KMS-11 (cell line): ENCODE results near the gene SELP.

Source experiments
- H2AFZ ChIP-seq: fragments of 200-600 bp; sonication (generic); 2 replicates; pipeline ENCODE4 v1.6.1; 2016; ENCODE audit warnings: antibody characterized with exemption, mixed run types, low read depth
- H3K27ac ChIP-seq: fragments of 200-600 bp; sonication (generic); 2 replicates; pipeline ENCODE4 v1.6.1; 2016; ENCODE audit warnings: mild to moderate bottlenecking, mixed run types
- H3K27me3 ChIP-seq: fragments of 200-600 bp; sonication (generic); 2 replicates; pipeline ENCODE4 v1.6.1; 2017; ENCODE audit warnings: mild to moderate bottlenecking, low read depth, mixed run types, moderate library complexity; ENCODE audit not compliant: insufficient read depth
- H3K36me3 ChIP-seq: fragments of 200-600 bp; sonication (generic); 2 replicates; pipeline ENCODE4 v1.6.1; 2017; ENCODE audit warnings: mild to moderate bottlenecking, mixed run types; ENCODE audit not compliant: insufficient read depth
- H3K4me1 ChIP-seq: fragments of 200-600 bp; sonication (generic); 2 replicates; pipeline ENCODE4 v1.6.1; 2016; ENCODE audit warnings: mild to moderate bottlenecking, low read depth, mixed run types; ENCODE audit not compliant: poor library complexity, severe bottlenecking
- H3K4me2 ChIP-seq: fragments of 200-600 bp; sonication (generic); 2 replicates; pipeline ENCODE4 v1.7.0; 2016; ENCODE audit warnings: mild to moderate bottlenecking, mixed run types
- H3K4me3 ChIP-seq: fragments of 200-600 bp; sonication (generic); IDR thresholded peaks from 2 replicates; pipeline ENCODE4 v1.6.1; 2017; ENCODE audit warnings: low read depth, low read length, mixed read lengths; ENCODE audit not compliant: insufficient read depth
- H3K79me2 ChIP-seq: fragments of 200-600 bp; sonication (generic); 2 replicates; pipeline ENCODE4 v1.6.1; 2016; ENCODE audit warnings: low read depth, mixed run types; ENCODE audit not compliant: insufficient read depth
- H3K9ac ChIP-seq: fragments of 200-600 bp; sonication (generic); 2 replicates; pipeline ENCODE4 v1.6.1; 2016; ENCODE audit warnings: mild to moderate bottlenecking, mixed run types
- H4K20me1 ChIP-seq: fragments of 200-600 bp; sonication (generic); 2 replicates; pipeline ENCODE4 v1.6.1; 2016; ENCODE audit warnings: mild to moderate bottlenecking, mixed run types; ENCODE audit not compliant: insufficient read depth
- CTCF ChIP-seq: fragments of 200-600 bp; sonication (generic); conservative IDR thresholded peaks from 2 replicates; pipeline ENCODE4 v1.6.1; 2017; ENCODE audit warnings: low read depth, mild to moderate bottlenecking, antibody characterized with exemption, low read length, moderate library complexity, mixed read lengths

SELP gene

GRCh38 chr1:169610858-169611257 is 19.1 kb downstream of the SELP start:
- no peaks in the 10 kb centered on the region for H3K4me1 ChIP-seq
- H3K36me3 ChIP-seq: no peaks in the 10 kb centered on the region
- H3K79me2 ChIP-seq: no peaks in the 10 kb centered on the region
- no peaks in the 10 kb centered on the region for H4K20me1 ChIP-seq
- no peak overlapping the region for H3K4me3 ChIP-seq
- H3K9ac ChIP-seq: no peak overlapping the region
- H3K4me2 ChIP-seq: no peak overlapping the region
- no peak overlapping the region for H3K27ac ChIP-seq
- TF ChIP-seq CTCF: no peak
- H2AFZ ChIP-seq: no peak overlapping the region
- H3K27me3 ChIP-seq: no peaks in the 10 kb centered on the region

GRCh38 chr1:169610108-169610507 is 19.8 kb downstream of the SELP start:
- Histone ChIP-seq H2AFZ (no peak overlapping the region), H3K9ac (no peak overlapping the region), H4K20me1 (no peaks in the 10 kb centered on the region), H3K4me3 (no peak overlapping the region), H3K27ac (no peak overlapping the region), H3K79me2 (no peaks in the 10 kb centered on the region), H3K4me1 (no peaks in the 10 kb centered on the region), H3K27me3 (no peaks in the 10 kb centered on the region), H3K36me3 (no peaks in the 10 kb centered on the region), H3K4me2 (no peak overlapping the region)
- no peak for TF ChIP-seq CTCF

- no peak overlapping the region for H3K27ac ChIP-seq
- no peak overlapping the region for H3K4me2 ChIP-seq
- no peak for TF ChIP-seq CTCF
- H2AFZ ChIP-seq: no peak overlapping the region
- no peaks in the 10 kb centered on the region for H3K79me2 ChIP-seq
- no peak overlapping the region for H3K4me3 ChIP-seq
- no peaks in the 10 kb centered on the region for H3K36me3 ChIP-seq
- no peaks in the 10 kb centered on the region for H3K27me3 ChIP-seq
- H3K9ac ChIP-seq: no peak overlapping the region
- no peaks in the 10 kb centered on the region for H3K4me1 ChIP-seq
- H4K20me1 ChIP-seq: no peaks in the 10 kb centered on the region
These were observed 21.7 kb downstream of the SELP start for GRCh38 chr1:169608226-169608625.

GRCh38 chr1:169604781-169605560 is 25.0 kb downstream of the SELP start:
- no peak overlapping the region for H3K4me2 ChIP-seq
- no peak for TF ChIP-seq CTCF
- no peaks in the 10 kb centered on the region for H3K79me2 ChIP-seq
- no peak overlapping the region for H3K9ac ChIP-seq
- no peaks in the 10 kb centered on the region for H3K4me1 ChIP-seq
- no peak overlapping the region for H2AFZ ChIP-seq
- H3K27me3 ChIP-seq: no peaks in the 10 kb centered on the region
- no peaks in the 10 kb centered on the region for H3K36me3 ChIP-seq
- H4K20me1 ChIP-seq: no peaks in the 10 kb centered on the region
- no peak overlapping the region for H3K27ac ChIP-seq
- H3K4me3 ChIP-seq: no peak overlapping the region
